Prostate gland (tissue), 2 donors: ENCODE measurements around the gene RHBDL3. TPM values are rescaled to one million over a fixed set of nuclear protein-coding genes. Genes with fewer than 3 reads are reported as not detected.

Experiments
- DNase-seq: peaks from one replicate; pipeline ENCODE4 v3.0.0-alpha.2; 2019; ENCODE audit warnings: low spot score
- H3K27ac ChIP-seq, 2 donors: fragments of 200-600 bp; sonication (generic); 2 replicates each; pipeline ENCODE4 v1.5.1; 2017 to 2019
- H3K27me3 ChIP-seq: fragments of 200-600 bp; sonication (generic); replicated peaks from 2 replicates; pipeline ENCODE4 v1.5.1; 2019; ENCODE audit not compliant: insufficient read depth
- H3K36me3 ChIP-seq, 2 donors: fragments of 200-600 bp; sonication (generic); 1 replicate in 1 of 2; 2 replicates in 1 of 2; pipeline versions ENCODE4 v1.5.1 to v1.8.1; 2017 to 2019
- H3K4me1 ChIP-seq: fragments of 200-600 bp; sonication (generic); replicated peaks from 2 replicates; pipeline ENCODE4 v1.5.1; 2019
- H3K4me3 ChIP-seq, 2 donors: fragments of 200-600 bp; sonication (generic); 2 replicates each; pipeline ENCODE4 v1.5.1; 2017 to 2019
- H3K9me3 ChIP-seq: fragments of 200-600 bp; sonication (generic); 2 replicates; pipeline ENCODE4 v1.5.1; 2017
- POLR2A ChIP-seq: fragments of 450-650 bp; IDR thresholded peaks from one replicate; pipeline ENCODE4 v1.6.1; 2016; ENCODE audit warnings: antibody characterized with exemption, mild to moderate bottlenecking
- POLR2AphosphoS5 ChIP-seq: sonication (generic); formaldehyde crosslinking; IDR thresholded peaks from one replicate; pipeline ENCODE4 v1.6.1; 2017; ENCODE audit warnings: antibody characterized with exemption
- WGBS: methylation state at CpG from one replicate; pipeline ENCODE4 v1.1.5; 2018; 5-methylcytosine and 5-hydroxymethylcytosine counted together
- intact Hi-C: fragments of 100-400 bp; cut with DNase I; formaldehyde crosslinking; loops from one replicate; pipeline ENCODE4 v1.14.2; 2022
- total RNA-seq, 2 donors: library from RNA; depleted of rRNA; stranded (reverse); fragments of >200 nt; gene quantifications; one replicate each; pipeline ENCODE4 v1.1.0, GENCODE V29; 2016
- TF ChIP-seq, protein P1 (sequence below), 4 experiments: fragments of 200-600 bp in 2 of 4; fragments of 450-650 bp in 2 of 4; sonication (generic) in 2 of 4; IDR thresholded peaks; 1 replicate in 3 of 4; 2 replicates in 1 of 4; pipeline ENCODE4 v1.5.1; 2016 to 2019; ENCODE audit warnings: antibody characterized with exemption in 4 of 4, mild to moderate bottlenecking in 2 of 4, moderate library complexity in 2 of 4

The RHBDL3 gene
- total RNA-seq, 2 donors from 2014 or later: 0.77 to 2.7 TPM

- intact Hi-C loops: no loop called here
- 97% methylated on average over 2 of the region's 2 CpGs for WGBS
- TF ChIP-seq, protein P1, sequence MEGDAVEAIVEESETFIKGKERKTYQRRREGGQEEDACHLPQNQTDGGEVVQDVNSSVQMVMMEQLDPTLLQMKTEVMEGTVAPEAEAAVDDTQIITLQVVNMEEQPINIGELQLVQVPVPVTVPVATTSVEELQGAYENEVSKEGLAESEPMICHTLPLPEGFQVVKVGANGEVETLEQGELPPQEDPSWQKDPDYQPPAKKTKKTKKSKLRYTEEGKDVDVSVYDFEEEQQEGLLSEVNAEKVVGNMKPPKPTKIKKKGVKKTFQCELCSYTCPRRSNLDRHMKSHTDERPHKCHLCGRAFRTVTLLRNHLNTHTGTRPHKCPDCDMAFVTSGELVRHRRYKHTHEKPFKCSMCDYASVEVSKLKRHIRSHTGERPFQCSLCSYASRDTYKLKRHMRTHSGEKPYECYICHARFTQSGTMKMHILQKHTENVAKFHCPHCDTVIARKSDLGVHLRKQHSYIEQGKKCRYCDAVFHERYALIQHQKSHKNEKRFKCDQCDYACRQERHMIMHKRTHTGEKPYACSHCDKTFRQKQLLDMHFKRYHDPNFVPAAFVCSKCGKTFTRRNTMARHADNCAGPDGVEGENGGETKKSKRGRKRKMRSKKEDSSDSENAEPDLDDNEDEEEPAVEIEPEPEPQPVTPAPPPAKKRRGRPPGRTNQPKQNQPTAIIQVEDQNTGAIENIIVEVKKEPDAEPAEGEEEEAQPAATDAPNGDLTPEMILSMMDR (IDR thresholded peaks at IDR 0.05): no peak
- TF ChIP-seq POLR2A (no peak), POLR2AphosphoS5 (no peak)
- H3K4me1 ChIP-seq: no peaks in the 10 kb centered on the region
- no peak overlapping the region for H3K27ac ChIP-seq
- H3K36me3 ChIP-seq: no peaks in the 10 kb centered on the region
- no peaks in the 10 kb centered on the region for H3K27me3 ChIP-seq
- no peak for DNase-seq
- H3K9me3 ChIP-seq: no peaks in the 10 kb centered on the region
- no peak overlapping the region for H3K4me3 ChIP-seq
Observed at GRCh38 chr17:32235588-32235987, 30.0 kb upstream of the RHBDL3 start.

- WGBS: 91% methylated on average over 2 of the region's 2 CpGs
- H3K27me3 ChIP-seq: no peaks in the 10 kb centered on the region
- no peaks in the 10 kb centered on the region for H3K9me3 ChIP-seq
- intact Hi-C loops: no loop called here
- DNase-seq: no peak
- no peaks in the 10 kb centered on the region for H3K4me1 ChIP-seq
- no peak for TF ChIP-seq POLR2AphosphoS5
- no peak for TF ChIP-seq POLR2A
- TF ChIP-seq, protein P1 (IDR thresholded peaks at IDR 0.05): no peak
- no peak overlapping the region for H3K4me3 ChIP-seq
- no peaks in the 10 kb centered on the region for H3K36me3 ChIP-seq
- H3K27ac ChIP-seq: no peak overlapping the region
Observed at GRCh38 chr17:32239456-32239855, 26.2 kb upstream of the RHBDL3 start.

DNA sequence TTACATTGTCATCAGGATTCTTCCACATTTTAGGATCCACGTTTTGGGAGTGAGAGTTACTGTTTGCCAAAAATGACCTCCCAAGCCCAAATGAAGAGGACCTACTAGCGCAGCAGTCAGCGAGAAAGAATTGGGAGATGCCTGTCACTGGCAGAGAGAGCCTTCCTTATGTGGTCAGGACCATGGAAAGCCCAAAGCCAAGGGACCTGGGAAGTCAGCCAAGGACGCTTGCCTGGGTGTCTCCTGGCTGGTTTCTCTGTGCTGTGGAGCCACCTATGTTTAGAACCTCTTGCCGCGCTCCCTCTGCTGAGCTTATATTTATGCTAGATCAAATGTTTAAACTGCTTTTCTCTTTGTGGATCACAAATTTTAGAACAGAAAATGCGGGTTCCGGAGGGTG, 24.9 kb upstream of the RHBDL3 start:
- DNase-seq: no peak
- Histone ChIP-seq H3K9me3 (no peaks in the 10 kb centered on the region), H3K27me3 (no peaks in the 10 kb centered on the region), H3K36me3 (no peaks in the 10 kb centered on the region), H3K4me1 (no peaks in the 10 kb centered on the region), H3K27ac (no peak overlapping the region), H3K4me3 (no peak overlapping the region)
- TF ChIP-seq, protein P1 (IDR thresholded peaks at IDR 0.05): no peak
- TF ChIP-seq POLR2A (no peak), POLR2AphosphoS5 (no peak)
- WGBS: 52% methylated on average over 8 of the region's 8 CpGs
- intact Hi-C loops: no loop called here

- H3K9me3 ChIP-seq: no peaks in the 10 kb centered on the region
- H3K27me3 ChIP-seq: no peaks in the 10 kb centered on the region
- H3K4me1 ChIP-seq: no peaks in the 10 kb centered on the region
- intact Hi-C loops: no loop called here
- no peak overlapping the region for H3K27ac ChIP-seq
- H3K36me3 ChIP-seq: no peaks in the 10 kb centered on the region
- TF ChIP-seq POLR2AphosphoS5 (no peak), POLR2A (no peak)
- TF ChIP-seq, protein P1 (IDR thresholded peaks at IDR 0.05): no peak
- no peak overlapping the region for H3K4me3 ChIP-seq
- 13% methylated on average over 1 of the region's 1 CpG for WGBS
- DNase-seq: no peak
Observed at GRCh38 chr17:32241640-32242039, 24.0 kb upstream of the RHBDL3 start.

DNA sequence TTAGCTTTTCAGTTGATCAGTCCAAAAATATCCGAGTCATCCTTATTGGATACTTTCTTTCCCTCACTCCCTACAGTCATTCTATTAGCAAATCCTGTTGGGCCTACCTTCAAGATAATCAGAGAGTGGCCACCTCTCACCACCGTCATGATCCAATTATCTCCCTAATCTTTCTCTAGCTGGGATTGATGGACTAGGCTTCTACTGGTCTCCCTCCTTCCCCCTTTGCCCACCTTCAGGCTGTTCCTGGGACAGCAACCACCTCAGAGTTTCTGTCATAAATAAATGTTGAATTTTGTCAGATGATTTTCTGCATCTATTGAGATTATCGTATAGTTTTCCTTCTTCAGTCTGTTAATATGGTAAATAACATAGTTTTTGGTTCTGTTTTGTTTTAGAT, 16.2 kb upstream of the RHBDL3 start:
- Histone ChIP-seq H3K4me1 (no peaks in the 10 kb centered on the region), H3K27me3 (no peaks in the 10 kb centered on the region), H3K27ac (no peak overlapping the region), H3K9me3 (no peaks in the 10 kb centered on the region), H3K36me3 (no peaks in the 10 kb centered on the region), H3K4me3 (no peak overlapping the region)
- 85% methylated on average over 3 of the region's 3 CpGs for WGBS
- no peak for DNase-seq
- intact Hi-C loops: no loop called here
- TF ChIP-seq, protein P1 (IDR thresholded peaks at IDR 0.05): no peak
- TF ChIP-seq POLR2A (no peak), POLR2AphosphoS5 (no peak)
